Epithelial cell of proximal tubule (primary cell): ENCODE results near the gene DIAPH3. TPM values are rescaled to one million over a fixed set of nuclear protein-coding genes. Genes with fewer than 3 reads are reported as not detected.
A peak's percentile ranks its signal among the peaks of the same experiment; 100 is the strongest.

Experiments used
- DNase-seq: peaks from one replicate; pipeline ENCODE4 v3.0.0-alpha.2; 2011; ENCODE audit warnings: low read depth
- H3K4me3 ChIP-seq: 2 replicates; pipeline ENCODE4 v1.5.1; 2011; ENCODE audit warnings: low read depth, mild to moderate bottlenecking, low read length
- CTCF ChIP-seq: conservative IDR thresholded peaks from 2 replicates; pipeline ENCODE4 v1.5.1; 2012; ENCODE audit warnings: low read depth, mild to moderate bottlenecking, low read length
- total RNA-seq: library from RNA; depleted of rRNA; stranded (reverse); fragments of >200 nt; gene quantifications from 2 replicates; pipeline ENCODE4 v1.2.3, GENCODE V29; 2015

DIAPH3 gene
- total RNA-seq, 1 donor from 2014 or later, result 48.0 TPM

GRCh38 chr13:59681636-59682311, 482.0 kb downstream of the DIAPH3 start:
- TF ChIP-seq CTCF, result no peak
- H3K4me3 ChIP-seq, result no peak overlapping the region
- no peak for DNase-seq

GRCh38 chr13:59680429-59681024, 483.2 kb downstream of the DIAPH3 start:
- no peak for DNase-seq
- no peak overlapping the region for H3K4me3 ChIP-seq
- peak; percentile 80 for TF ChIP-seq CTCF

- no peak for DNase-seq
- no peak overlapping the region for H3K4me3 ChIP-seq
- TF ChIP-seq CTCF, result no peak
These were observed 484.5 kb downstream of the DIAPH3 start for GRCh38 chr13:59679254-59679653.

- TF ChIP-seq CTCF, result peak; percentile 93
- no peak overlapping the region for H3K4me3 ChIP-seq
- no peak for DNase-seq
These were observed 485.5 kb downstream of the DIAPH3 start for GRCh38 chr13:59677966-59678814.

- no peak for DNase-seq
- no peak for TF ChIP-seq CTCF
- H3K4me3 ChIP-seq, result no peak overlapping the region
These were observed 486.3 kb downstream of the DIAPH3 start for GRCh38 chr13:59677430-59677829.

- H3K4me3 ChIP-seq, result no peak overlapping the region
- TF ChIP-seq CTCF, result no peak
- DNase-seq, result no peak
These were observed 489.1 kb downstream of the DIAPH3 start for GRCh38 chr13:59674616-59675015.
